RWPE2 (cell line): ENCODE data around the gene LRP2.

Source experiments
- ATAC-seq: fragments of 200-7000 bp; cut with Tn5 transposase; 3 replicates; pipeline ENCODE4 v1.9.1; 2021; ENCODE audit warnings: low read depth
- DNase-seq: peaks from one replicate; pipeline ENCODE4 v3.0.0-alpha.2; 2020; ENCODE audit warnings: low spot score
- H3K27ac ChIP-seq: fragments of 450-650 bp; 2 replicates; pipeline ENCODE4 v1.5.1; 2017; ENCODE audit warnings: mild to moderate bottlenecking; ENCODE audit not compliant: poor library complexity, severe bottlenecking
- H3K27me3 ChIP-seq: fragments of 250-450 bp; sonication (Bioruptor Pico); 2 replicates; pipeline ENCODE4 v1.5.1; 2021; ENCODE audit warnings: mild to moderate bottlenecking, moderate library complexity; ENCODE audit not compliant: insufficient read depth, poor library complexity, severe bottlenecking
- H3K36me3 ChIP-seq: fragments of 250-450 bp; sonication (Bioruptor Pico); 2 replicates; pipeline ENCODE4 v1.5.1; 2020; ENCODE audit warnings: low read depth, mild to moderate bottlenecking, moderate library complexity
- H3K4me1 ChIP-seq: fragments of 250-450 bp; sonication (Bioruptor Pico); 2 replicates; pipeline ENCODE4 v1.5.1; 2021; ENCODE audit warnings: mild to moderate bottlenecking, moderate library complexity; ENCODE audit not compliant: insufficient read depth, poor library complexity, severe bottlenecking
- H3K4me3 ChIP-seq: fragments of 250-450 bp; sonication (Bioruptor Pico); 2 replicates; pipeline ENCODE4 v1.5.1; 2021; ENCODE audit warnings: mild to moderate bottlenecking, moderate library complexity; ENCODE audit not compliant: severe bottlenecking
- H3K9me3 ChIP-seq: fragments of 250-450 bp; sonication (Bioruptor Pico); 2 replicates; pipeline ENCODE4 v1.5.1; 2021; ENCODE audit warnings: mild to moderate bottlenecking, moderate library complexity; ENCODE audit not compliant: severe bottlenecking
- CTCF ChIP-seq: fragments of 450-650 bp; IDR thresholded peaks from one replicate; pipeline ENCODE4 v1.5.1; 2017; ENCODE audit warnings: mild to moderate bottlenecking, moderate library complexity; ENCODE audit not compliant: poor library complexity, severe bottlenecking

Gene LRP2

GRCh38 chr2:169343202-169343601 lies 19.1 kb downstream of the LRP2 start:
- no peaks in the 10 kb centered on the region for H3K9me3 ChIP-seq
- no peak overlapping the region for H3K4me3 ChIP-seq
- H3K4me1 ChIP-seq, result no peaks in the 10 kb centered on the region
- DNase-seq (no peak), ATAC-seq (no peak)
- H3K27ac ChIP-seq, result no peak overlapping the region
- H3K36me3 ChIP-seq, result no peaks in the 10 kb centered on the region
- H3K27me3 ChIP-seq, result peaks cover 3% of the 10 kb centered on the region
- no peak for TF ChIP-seq CTCF

GRCh38 chr2:169339657-169340056 lies 22.7 kb downstream of the LRP2 start:
- Histone ChIP-seq H3K27me3 (no peaks in the 10 kb centered on the region), H3K4me3 (no peak overlapping the region), H3K27ac (no peak overlapping the region), H3K36me3 (no peaks in the 10 kb centered on the region), H3K9me3 (no peaks in the 10 kb centered on the region), H3K4me1 (no peaks in the 10 kb centered on the region)
- no peak for TF ChIP-seq CTCF
- DNase-seq (no peak), ATAC-seq (no peak)

GRCh38 chr2:169336695-169337094 lies 25.6 kb downstream of the LRP2 start:
- no peak for DNase-seq
- H3K4me3 ChIP-seq, result no peak overlapping the region
- H3K36me3 ChIP-seq, result no peaks in the 10 kb centered on the region
- H3K9me3 ChIP-seq, result no peaks in the 10 kb centered on the region
- no peak for ATAC-seq
- no peaks in the 10 kb centered on the region for H3K4me1 ChIP-seq
- H3K27me3 ChIP-seq, result peaks cover 1% of the 10 kb centered on the region
- H3K27ac ChIP-seq, result no peak overlapping the region
- TF ChIP-seq CTCF, result no peak

- TF ChIP-seq CTCF, result no peak
- no peak for DNase-seq
- no peaks in the 10 kb centered on the region for H3K36me3 ChIP-seq
- no peaks in the 10 kb centered on the region for H3K4me1 ChIP-seq
- H3K4me3 ChIP-seq, result no peak overlapping the region
- no peak for ATAC-seq
- H3K9me3 ChIP-seq, result no peaks in the 10 kb centered on the region
- peaks cover 2% of the 10 kb centered on the region for H3K27me3 ChIP-seq
- no peak overlapping the region for H3K27ac ChIP-seq
Measured at GRCh38 chr2:169330555-169331198, 31.7 kb downstream of the LRP2 start.
